Spleen (tissue), 7 donors: ENCODE results near the gene PCDHB6.

ENCODE experiments used
- CTCF ChIP-seq, 11 experiments: fragments of 200-600 bp in 7 of 11; fragments of 450-650 bp in 4 of 11; sonication (generic) in 4 of 11; IDR thresholded peaks in 8 of 11; conservative IDR thresholded peaks in 3 of 11; 1 replicate in 7 of 11; 2 replicates in 4 of 11; pipeline versions ENCODE4 v1.4.0 to v1.8.0; 2016 to 2021; ENCODE audit warnings: antibody characterized with exemption in 11 of 11, inconsistent platforms in 4 of 11, mild to moderate bottlenecking in 1 of 11
- POLR2AphosphoS5 ChIP-seq, 3 donors: sonication (generic); formaldehyde crosslinking; IDR thresholded peaks; one replicate each; pipeline ENCODE4 v1.5.1; 2017; ENCODE audit warnings: antibody characterized with exemption in 3 of 3
- donor health status: DM: no; HTN: no; CAD: no; lungs with moderate emphysema.
- donor health status: DM: no; HTN: no; CAD: no.
- donor health status: DM: no; HTN: no; CAD: no.

- TF ChIP-seq CTCF (IDR thresholded peaks at IDR 0.05 in 8 of 11, conservative IDR thresholded peaks at IDR 0.05 in 3 of 11) (no peak), POLR2AphosphoS5 (IDR thresholded peaks at IDR 0.05) (no peak)
Measured at GRCh38 chr5:141135718-141136266, 14.1 kb upstream of the PCDHB6 start.
